Chondrocyte (in vitro differentiated cells): ENCODE results near the gene C19orf38. TPM values are rescaled to one million over a fixed set of nuclear protein-coding genes. Genes with fewer than 3 reads are reported as not detected.

Experiments
- DNase-seq: peaks from one replicate; pipeline ENCODE4 v3.0.0; 2021; ENCODE audit warnings: mixed read lengths, low spot score
- H3K27ac Mint-ChIP-seq: one replicate; pipeline ENCODE4 v1.8.0; 2021; ENCODE audit warnings: mild to moderate bottlenecking, moderate library complexity, mixed read lengths; ENCODE audit not compliant: unreplicated experiment
- H3K27me3 Mint-ChIP-seq: 2 replicates; pipeline ENCODE4 v1.8.0; 2021; ENCODE audit warnings: low read depth, mixed read lengths
- H3K36me3 Mint-ChIP-seq: 2 replicates; pipeline ENCODE4 v1.8.0; 2021; ENCODE audit warnings: low read depth, mixed read lengths
- H3K4me1 Mint-ChIP-seq: 2 replicates; pipeline ENCODE4 v1.8.0; 2021; ENCODE audit warnings: low read depth, mild to moderate bottlenecking, mixed read lengths
- H3K4me3 Mint-ChIP-seq: one replicate; pipeline ENCODE4 v1.8.0; 2021; ENCODE audit warnings: mild to moderate bottlenecking, moderate library complexity, mixed read lengths; ENCODE audit not compliant: unreplicated experiment
- H3K9me3 Mint-ChIP-seq: 2 replicates; pipeline ENCODE4 v1.8.0; 2021; ENCODE audit warnings: low read depth, mixed read lengths
- total RNA-seq: library from RNA; stranded (reverse); gene quantifications from 3 replicates; pipeline ENCODE4 v1.2.1, GENCODE V29; 2021
- TF ChIP-seq, protein P1 (sequence below): fragments of 200-600 bp; sonication (generic); IDR thresholded peaks from 2 replicates; pipeline ENCODE4 v1.5.0; 2021; ENCODE audit warnings: antibody characterized with exemption, mild to moderate bottlenecking, moderate library complexity

C19orf38 gene
- total RNA-seq, 1 donor from 2014 or later: 0.30 TPM

DNA sequence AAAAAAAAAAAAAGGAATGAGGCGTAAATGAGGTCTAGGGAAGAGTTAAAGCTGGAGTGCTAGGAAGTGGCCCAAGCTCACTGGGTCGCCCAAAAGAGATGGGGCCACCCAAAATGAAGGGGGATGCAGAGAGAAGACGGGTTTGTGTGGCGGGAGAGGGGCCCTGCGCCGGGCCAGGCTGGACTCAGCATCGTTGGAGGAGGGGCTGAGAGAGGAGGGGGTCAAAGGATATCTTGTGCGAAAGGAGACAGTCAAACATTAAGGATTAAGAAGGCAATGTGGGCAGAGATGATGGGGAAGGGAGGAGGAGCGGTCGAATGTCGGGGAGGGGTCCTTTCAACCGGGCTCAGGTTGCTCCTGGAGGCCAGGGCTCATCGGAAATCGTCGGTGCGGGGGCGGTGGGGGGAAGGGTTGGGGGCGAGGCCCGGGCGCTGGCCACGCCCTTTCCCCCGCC is 22.3 kb downstream of the C19orf38 start:
- peaks cover 23% of the 10 kb centered on the region for H3K4me1 Mint-ChIP-seq
- TF ChIP-seq, protein P1, sequence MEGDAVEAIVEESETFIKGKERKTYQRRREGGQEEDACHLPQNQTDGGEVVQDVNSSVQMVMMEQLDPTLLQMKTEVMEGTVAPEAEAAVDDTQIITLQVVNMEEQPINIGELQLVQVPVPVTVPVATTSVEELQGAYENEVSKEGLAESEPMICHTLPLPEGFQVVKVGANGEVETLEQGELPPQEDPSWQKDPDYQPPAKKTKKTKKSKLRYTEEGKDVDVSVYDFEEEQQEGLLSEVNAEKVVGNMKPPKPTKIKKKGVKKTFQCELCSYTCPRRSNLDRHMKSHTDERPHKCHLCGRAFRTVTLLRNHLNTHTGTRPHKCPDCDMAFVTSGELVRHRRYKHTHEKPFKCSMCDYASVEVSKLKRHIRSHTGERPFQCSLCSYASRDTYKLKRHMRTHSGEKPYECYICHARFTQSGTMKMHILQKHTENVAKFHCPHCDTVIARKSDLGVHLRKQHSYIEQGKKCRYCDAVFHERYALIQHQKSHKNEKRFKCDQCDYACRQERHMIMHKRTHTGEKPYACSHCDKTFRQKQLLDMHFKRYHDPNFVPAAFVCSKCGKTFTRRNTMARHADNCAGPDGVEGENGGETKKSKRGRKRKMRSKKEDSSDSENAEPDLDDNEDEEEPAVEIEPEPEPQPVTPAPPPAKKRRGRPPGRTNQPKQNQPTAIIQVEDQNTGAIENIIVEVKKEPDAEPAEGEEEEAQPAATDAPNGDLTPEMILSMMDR: no peak
- DNase-seq: no peak
- H3K4me3 Mint-ChIP-seq: peak overlapping the region; percentile 79
- peak overlapping the region; percentile 90 for H3K27ac Mint-ChIP-seq
- no peaks in the 10 kb centered on the region for H3K9me3 Mint-ChIP-seq
- H3K27me3 Mint-ChIP-seq: no peaks in the 10 kb centered on the region
- no peaks in the 10 kb centered on the region for H3K36me3 Mint-ChIP-seq

DNA sequence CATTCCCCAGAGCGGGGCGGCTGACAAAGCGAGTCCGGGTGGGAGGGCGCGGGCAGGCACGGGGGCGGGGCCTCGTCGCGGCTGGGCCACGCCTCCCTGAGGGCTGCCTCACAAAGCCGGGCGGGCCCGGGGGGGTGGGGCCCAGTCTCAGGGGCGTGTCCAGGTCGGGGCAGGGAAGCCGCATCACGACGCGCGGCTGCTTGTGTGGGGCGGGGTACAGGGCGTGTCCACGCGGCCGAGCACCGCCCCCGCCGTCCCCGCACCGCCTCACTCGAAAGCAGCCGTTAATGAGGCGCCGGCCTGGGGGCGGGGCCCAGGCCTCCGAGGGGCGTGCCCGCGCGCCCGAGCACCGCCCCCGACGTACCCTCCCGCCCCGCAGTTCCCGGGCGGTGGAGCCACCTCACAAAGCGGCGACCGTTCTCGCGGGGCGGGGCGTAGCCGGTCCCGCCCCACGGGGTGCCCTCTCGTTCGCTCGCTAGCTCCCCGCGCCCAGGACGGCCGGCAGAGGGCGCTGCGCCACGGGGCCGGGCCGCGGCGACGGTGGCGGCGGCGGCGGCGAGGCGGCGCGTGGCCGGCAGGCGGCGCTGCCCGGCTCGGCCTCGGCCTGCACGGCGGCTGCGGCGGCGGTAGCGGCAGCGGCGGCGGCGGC is 22.9 kb downstream of the C19orf38 start, which contains the start of gene CARM1:
CARM1 (plus strand) TSS at position 599 of the 649 bp plus-strand sequence. CDS start 150 bp downstream, outside the sequence.
- H3K36me3 Mint-ChIP-seq: no peaks in the 10 kb centered on the region
- H3K4me3 Mint-ChIP-seq: peak within 1 kb of the TSS; percentile 86
- peak; percentile 99 for DNase-seq
- H3K27me3 Mint-ChIP-seq: no peaks in the 10 kb centered on the region
- TF ChIP-seq, protein P1: peak; percentile 77
- peaks cover 23% of the 10 kb centered on the region for H3K4me1 Mint-ChIP-seq
- H3K9me3 Mint-ChIP-seq: no peaks in the 10 kb centered on the region
- peak within 1 kb of the TSS; percentile 94 for H3K27ac Mint-ChIP-seq

DNA sequence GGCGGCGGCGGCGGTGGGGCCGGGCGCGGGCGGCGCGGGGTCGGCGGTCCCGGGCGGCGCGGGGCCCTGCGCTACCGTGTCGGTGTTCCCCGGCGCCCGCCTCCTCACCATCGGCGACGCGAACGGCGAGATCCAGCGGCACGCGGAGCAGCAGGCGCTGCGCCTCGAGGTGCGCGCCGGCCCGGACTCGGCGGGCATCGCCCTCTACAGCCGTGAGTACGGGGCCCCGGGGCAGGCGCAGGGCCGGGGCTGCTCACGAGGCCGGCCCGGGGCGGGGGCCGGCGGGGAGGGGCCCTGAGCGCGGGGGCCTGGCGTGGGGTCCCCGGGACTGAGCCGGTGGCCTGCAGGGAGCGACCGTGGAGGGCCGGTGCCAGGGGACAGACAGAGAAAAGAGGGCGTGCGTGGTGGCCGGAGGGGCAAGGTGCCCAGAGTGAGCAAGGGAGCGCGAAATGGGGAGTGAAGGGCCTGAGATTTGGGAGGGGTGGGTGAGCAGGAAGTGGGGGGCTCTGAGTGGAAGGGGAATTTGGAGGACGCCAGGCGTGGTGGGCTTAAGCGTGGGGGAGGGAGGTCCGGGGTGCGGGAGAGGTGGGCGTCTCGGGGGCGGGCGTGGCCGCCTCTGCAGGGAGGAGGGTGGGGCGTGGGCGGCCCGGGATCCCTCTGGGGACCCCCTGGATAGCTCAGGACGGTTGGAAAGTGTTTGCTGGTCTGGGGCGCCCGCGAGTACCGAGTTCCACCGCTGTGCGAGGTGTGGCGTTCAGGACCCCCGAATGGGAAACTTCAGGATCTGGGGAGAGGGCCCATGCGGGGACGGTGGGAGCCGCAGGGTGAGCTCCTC is 23.7 kb downstream of the C19orf38 start:
- Mint-ChIP-seq H3K27ac (peak overlapping the region; percentile 94), H3K36me3 (no peaks in the 10 kb centered on the region), H3K4me1 (peaks cover 25% of the 10 kb centered on the region), H3K27me3 (no peaks in the 10 kb centered on the region), H3K9me3 (no peaks in the 10 kb centered on the region), H3K4me3 (peak overlapping the region; percentile 86)
- no peak for DNase-seq
- TF ChIP-seq, protein P1: peak; percentile 45

DNA sequence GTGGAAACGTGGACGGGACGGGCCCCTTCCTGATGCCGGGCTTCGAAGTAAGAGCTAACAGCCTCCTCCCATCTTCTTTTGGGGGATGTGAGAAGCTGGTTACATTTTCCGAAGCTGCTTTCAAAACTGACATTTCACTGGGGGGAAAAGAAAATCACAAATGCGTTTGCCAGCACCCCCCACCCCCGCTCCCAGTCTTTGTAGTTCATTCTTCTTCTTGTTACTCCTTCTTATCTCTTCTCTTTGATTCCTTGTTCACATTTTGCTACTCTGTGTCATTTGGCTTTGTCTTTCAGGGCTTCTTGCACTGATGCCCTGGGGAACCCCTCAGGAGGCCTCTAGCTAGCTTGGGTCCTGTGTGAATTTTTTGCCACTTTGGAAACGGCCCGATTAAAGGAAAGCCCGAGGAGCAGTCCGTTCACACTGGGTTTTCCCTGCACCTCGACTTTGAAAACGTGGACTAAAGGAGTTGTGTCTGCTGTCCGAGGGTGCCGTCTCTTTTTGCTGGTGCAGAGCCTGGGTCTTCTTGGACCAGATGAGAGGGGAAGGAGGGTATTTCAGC is 24.4 kb downstream of the C19orf38 start:
- H3K36me3 Mint-ChIP-seq: no peaks in the 10 kb centered on the region
- H3K4me3 Mint-ChIP-seq: peak overlapping the region; percentile 86
- DNase-seq: no peak
- H3K27ac Mint-ChIP-seq: peak overlapping the region; percentile 94
- H3K4me1 Mint-ChIP-seq: peaks cover 28% of the 10 kb centered on the region
- no peaks in the 10 kb centered on the region for H3K9me3 Mint-ChIP-seq
- TF ChIP-seq, protein P1: no peak
- no peaks in the 10 kb centered on the region for H3K27me3 Mint-ChIP-seq

DNA sequence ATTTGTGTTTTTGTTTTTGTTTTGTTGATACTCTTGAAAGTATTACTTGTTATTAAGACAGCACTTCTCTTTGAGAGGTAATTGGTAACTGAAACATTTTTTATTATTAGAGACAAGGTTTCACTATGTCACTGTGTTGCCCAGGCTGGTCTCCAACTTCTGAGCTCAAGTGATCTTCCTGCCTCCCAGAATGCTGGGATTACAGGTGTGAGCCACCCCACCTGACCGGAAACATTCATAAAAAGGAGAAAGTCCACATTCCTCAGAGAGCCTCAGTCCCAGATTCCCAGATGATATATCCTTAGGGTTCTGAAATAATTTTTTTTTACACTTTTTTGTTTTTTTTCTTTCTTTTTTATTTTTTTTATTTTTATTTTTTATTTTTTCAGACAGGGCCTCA is 25.8 kb downstream of the C19orf38 start:
- Mint-ChIP-seq H3K4me1 (peaks cover 35% of the 10 kb centered on the region), H3K27me3 (no peaks in the 10 kb centered on the region), H3K4me3 (peak overlapping the region; percentile 33), H3K9me3 (no peaks in the 10 kb centered on the region), H3K27ac (peak overlapping the region; percentile 80), H3K36me3 (no peaks in the 10 kb centered on the region)
- DNase-seq: no peak
- TF ChIP-seq, protein P1: no peak
